ENCODE data around the gene ATE1.

DNA sequence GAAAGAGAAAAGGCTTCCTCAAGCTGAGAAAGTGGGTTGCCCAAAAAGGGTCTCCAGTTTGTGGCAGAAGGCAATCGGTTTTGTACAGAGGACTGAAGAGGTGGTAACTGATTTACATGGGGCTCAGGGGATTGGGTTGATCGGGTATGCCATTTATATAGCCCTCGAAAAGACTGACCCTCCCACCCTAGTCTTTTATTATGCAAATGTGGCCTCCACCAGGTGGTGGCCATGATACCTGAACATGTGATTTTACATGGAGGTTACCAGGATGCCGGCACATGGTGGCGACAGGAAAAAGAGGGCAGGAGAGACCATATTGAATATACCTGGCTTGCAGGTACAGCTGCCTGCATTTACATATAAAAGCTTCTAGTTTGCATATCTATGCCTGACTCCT is 36.7 kb downstream of the ATE1 start:
- TF ChIP-seq, protein P1, sequence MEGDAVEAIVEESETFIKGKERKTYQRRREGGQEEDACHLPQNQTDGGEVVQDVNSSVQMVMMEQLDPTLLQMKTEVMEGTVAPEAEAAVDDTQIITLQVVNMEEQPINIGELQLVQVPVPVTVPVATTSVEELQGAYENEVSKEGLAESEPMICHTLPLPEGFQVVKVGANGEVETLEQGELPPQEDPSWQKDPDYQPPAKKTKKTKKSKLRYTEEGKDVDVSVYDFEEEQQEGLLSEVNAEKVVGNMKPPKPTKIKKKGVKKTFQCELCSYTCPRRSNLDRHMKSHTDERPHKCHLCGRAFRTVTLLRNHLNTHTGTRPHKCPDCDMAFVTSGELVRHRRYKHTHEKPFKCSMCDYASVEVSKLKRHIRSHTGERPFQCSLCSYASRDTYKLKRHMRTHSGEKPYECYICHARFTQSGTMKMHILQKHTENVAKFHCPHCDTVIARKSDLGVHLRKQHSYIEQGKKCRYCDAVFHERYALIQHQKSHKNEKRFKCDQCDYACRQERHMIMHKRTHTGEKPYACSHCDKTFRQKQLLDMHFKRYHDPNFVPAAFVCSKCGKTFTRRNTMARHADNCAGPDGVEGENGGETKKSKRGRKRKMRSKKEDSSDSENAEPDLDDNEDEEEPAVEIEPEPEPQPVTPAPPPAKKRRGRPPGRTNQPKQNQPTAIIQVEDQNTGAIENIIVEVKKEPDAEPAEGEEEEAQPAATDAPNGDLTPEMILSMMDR (IDR thresholded peaks at IDR 0.05), result no peak
- no peak for TF ChIP-seq PHF8 (IDR thresholded peaks at IDR 0.05; ENCODE audit: borderline replicate concordance, low read depth)
- TF ChIP-seq POLR2A (IDR thresholded peaks at IDR 0.05; ENCODE audit: low read length), result no peak
- TF ChIP-seq JUNB (IDR thresholded peaks at IDR 0.05), result no peak
- TF ChIP-seq KDM5A (IDR thresholded peaks at IDR 0.05), result no peak
- TF ChIP-seq, protein P2, sequence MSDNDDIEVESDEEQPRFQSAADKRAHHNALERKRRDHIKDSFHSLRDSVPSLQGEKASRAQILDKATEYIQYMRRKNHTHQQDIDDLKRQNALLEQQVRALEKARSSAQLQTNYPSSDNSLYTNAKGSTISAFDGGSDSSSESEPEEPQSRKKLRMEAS (IDR thresholded peaks at IDR 0.05), result no peak

Measured in A549 (cell line).